GM21528 (cell line): ENCODE data around the gene ASPG.

Experiments used
- ATAC-seq: cut with Tn5 transposase; IDR thresholded peaks from one replicate; pipeline ENCODE4 v1.9.1; 2021; ENCODE audit warnings: mild to moderate bottlenecking, moderate library complexity; ENCODE audit not compliant: unreplicated experiment, low FRiP score

Gene ASPG

DNA sequence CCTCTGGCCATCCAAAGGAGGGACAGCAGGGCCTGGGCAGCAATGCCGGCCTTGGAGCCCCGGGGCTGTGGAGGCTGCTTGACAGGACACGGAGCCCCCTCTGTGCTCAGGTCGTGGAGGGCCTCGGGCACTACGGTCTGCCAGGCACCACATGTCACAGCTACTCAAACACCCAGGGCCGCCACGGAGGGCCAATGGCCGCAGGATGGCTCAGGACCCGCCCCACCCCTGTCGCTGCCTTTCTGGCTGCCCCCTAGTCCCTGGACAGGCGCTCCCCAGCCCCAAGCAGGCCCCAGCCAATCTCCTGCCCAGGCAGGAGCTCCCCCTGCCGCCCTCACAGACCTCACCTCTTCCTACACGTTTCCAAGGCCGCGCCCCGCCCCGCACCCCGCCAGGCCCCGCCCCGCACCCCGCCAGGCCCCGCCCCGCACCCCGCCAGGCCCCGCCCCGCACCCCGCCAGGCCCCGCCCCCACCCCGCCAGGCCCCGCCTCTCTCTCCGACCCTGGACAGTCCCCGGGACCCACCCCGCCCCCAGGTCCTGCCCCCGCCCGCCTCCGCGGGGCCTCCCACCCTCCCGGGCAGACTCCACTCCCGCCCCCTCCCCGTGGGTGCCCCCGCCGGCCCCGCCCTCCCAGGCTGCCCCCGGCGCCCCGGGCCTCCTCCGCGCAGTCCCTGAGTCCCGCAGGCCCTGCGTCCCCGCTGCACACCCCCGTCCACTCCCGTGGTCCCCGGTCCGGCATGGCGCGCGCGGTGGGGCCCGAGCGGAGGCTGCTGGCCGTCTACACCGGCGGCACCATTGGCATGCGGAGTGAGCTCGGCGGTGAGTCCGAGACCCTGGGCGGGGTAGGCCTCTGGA, at the start of gene ASPG:
TSS of gene ASPG (plus strand) at position 669 of the 857 bp plus-strand sequence. CDS start at position 740, 71 bp downstream.
- ATAC-seq, result no peak

GRCh38 chr14:104036212-104036611, 49.3 kb upstream of the ASPG start:
- no peak for ATAC-seq

DNA sequence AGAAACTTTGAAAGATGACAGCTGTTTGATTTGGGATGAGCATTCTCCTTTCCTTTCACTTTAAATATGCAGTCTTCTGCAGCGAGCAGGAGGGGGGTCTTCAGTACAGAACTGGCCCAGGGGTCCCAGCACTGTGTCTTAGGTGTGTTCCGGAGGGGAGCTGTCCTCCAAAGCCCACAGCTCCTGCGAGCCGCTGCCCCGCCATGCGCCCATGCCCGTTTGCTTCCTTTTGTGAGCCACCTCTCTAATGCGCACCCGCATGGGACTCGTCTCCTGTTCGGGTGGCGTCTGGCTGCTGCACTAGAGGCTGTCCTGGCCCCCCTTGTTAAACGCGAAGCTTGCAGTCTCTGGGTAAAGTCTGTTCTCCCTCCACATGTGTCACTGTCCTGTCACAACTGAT, 48.4 kb upstream of the ASPG start:
- ATAC-seq, result no peak

- ATAC-seq, result no peak
These were observed 47.6 kb upstream of the ASPG start for GRCh38 chr14:104037903-104038302.

DNA sequence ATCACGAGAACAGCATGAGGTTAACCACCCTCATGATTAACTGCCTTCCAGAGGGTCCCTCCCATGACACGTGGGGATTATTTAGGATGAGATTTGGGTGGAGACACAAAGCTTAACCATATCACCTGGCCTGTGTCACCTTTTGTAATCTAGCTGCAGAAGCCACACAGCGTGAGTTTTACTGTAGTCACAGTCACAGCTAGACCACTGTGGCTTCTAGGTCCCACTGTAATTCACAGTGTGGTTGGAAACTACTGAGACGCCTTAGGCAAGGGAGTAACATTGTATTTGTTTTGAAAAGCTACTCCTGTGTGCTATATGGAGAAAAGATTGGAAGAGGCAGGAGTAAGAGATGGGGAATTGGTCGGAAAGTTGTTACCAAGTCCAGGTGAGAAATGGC, 46.3 kb upstream of the ASPG start:
- ATAC-seq, result no peak

DNA sequence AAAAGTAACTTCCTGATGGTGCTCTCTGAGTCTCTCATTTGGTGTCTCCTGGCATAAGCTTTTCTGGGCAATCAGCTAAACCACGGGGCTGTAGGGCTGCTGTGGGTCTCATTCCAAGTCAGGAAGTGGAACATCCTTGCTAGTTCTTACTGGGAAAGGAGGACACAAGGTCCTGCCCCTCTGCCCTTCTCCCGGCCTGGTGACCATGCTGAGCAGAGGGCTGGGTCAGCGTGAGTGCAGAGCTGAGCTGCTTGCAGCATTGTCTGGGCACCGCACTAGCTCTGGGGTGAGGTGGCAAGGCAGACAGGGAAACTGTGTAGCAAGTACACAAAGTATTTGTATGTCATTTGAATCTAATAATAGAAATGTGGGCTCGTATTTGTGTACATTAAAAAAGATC, 45.0 kb upstream of the ASPG start:
- ATAC-seq, result no peak

DNA sequence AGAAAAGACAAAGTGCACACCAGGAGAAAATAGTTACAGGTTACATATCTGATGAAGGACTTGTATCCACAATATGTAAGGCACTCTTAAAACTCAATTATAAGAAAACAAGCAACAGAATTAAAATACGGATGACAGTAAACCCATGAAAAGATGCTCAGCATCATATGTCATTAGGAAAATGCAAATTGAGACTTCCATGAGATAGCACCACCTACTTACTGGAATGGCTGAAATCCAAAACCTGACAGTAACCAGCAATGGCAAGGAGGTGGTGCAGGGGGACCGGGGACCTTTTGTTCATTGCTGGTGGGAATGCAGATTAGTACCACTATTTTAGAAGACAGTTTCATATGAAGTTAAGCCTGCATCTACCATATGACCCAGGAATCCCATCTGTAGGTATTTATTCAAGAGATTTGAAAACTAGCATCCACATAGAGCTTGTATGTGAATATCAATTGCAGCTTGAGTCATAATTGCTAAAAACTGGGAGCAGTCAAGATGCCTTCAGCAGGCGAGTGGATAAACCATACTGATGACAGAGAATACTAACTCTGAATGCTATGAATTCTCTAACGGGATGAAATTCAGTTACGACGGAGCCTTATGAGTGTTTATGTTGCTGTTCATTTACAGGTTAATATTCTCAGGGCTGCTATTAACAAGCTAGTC, 43.9 kb upstream of the ASPG start:
- ATAC-seq, result no peak

GRCh38 chr14:104044016-104044415, 41.5 kb upstream of the ASPG start:
- ATAC-seq, result no peak

- ATAC-seq, result no peak
These were observed 37.7 kb upstream of the ASPG start for GRCh38 chr14:104047761-104048160.

DNA sequence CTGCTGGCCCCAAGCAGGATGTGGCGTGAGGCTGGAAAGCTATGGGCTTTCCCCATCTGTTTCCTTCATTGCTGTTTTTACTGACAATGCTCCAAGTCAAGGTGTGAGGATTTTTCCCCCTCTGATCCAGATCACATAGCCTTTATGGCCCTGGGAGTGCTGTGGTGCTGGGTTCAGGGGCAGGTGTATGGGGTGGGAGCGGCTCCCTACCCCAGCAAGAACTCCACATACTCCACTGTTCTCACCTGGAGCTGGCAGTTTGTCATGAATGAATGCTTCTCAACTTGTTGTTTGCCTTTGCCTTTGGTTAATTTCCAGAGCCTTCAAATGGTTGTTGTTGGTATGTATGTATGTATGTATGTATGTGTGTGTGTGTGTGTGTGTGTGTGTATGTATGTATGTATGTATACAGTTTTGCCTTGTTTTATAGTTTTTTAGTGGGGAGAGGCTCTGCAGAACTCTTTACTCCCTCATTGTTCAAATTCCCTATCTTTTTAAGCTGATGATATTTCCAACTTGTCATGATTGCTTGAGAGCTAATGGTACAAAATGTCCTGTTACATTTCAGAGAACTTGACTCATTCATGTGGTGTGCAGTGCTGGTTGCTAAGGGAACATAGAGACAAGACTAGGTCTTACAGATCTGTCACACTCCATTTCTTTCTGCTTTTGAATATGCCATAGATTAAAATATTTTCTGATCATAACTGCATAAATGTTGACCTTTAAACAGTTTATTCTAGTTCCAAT, 36.6 kb upstream of the ASPG start:
- no peak for ATAC-seq

DNA sequence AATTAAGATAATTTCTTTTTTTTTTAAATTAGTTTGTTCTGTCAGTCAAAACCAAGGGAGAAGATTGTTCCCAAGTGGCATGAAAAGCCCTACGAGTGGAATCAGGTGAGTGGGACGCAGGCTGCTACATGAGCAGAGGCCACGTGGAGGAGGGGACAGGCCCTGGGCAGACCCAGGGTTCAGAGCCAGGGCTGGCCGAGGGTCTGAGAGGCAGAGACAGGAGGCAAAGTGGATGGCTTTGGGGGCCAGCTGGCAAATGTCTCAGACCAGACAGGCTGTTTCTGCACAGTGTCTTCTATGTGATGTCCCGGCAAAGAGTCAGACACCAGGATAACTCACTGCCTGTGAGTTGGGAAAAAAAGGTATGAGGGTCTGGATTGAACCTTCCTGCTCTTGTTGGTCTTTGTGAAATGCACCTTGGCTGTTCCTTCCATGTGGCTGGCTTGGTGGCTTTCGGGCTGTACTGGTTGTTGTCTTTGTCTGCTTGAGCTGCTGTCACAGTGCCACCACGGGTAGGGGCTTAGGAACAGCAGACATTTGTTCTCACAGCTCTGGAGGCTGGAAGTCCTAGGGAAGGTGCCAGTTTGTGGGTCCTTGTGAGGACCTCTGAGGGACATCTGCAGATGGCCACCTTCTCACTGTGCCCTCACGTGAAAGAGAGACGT, 35.8 kb upstream of the ASPG start:
- no peak for ATAC-seq

GRCh38 chr14:104051092-104051813, 34.2 kb upstream of the ASPG start:
- ATAC-seq, result no peak

DNA sequence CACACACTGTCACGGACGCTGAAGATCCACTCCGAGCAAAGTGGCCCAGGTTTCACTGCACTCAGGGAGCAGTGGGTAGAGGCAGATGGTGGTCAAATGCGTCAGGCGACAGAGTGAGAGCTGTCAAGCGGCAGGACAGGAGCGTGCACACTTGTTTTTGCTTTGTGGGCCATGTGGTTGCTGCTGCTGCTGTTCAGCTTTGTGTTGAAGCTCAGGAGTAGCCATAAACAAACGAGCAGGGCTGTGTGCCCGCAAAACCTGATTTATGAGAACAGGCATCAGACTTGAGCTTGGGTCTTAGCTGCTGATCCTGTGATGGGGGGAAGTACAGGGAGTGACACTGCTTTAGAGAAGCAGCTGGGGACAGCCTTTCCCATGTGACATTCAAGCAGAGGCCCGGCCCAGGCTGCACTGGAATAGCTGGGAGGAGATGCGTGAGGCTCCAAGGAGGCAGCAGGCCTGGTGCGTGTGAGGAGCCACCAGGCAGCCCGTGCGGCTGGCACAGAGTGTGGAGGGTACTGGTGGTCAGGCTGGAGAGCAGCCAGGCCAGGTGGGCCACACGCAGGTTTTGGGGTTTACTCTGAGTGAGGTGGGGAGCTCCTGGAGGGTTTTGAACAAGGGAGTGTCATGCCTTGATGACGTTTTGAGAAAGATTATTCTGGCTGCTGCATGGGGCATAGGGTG, 31.1 kb upstream of the ASPG start:
- no peak for ATAC-seq

- ATAC-seq, result no peak
These were observed 23.2 kb upstream of the ASPG start for GRCh38 chr14:104062281-104062680.

GRCh38 chr14:104064003-104064402, 21.5 kb upstream of the ASPG start:
- no peak for ATAC-seq

GRCh38 chr14:104066279-104066678, 19.2 kb upstream of the ASPG start:
- no peak for ATAC-seq

GRCh38 chr14:104066719-104067295, 18.7 kb upstream of the ASPG start:
- ATAC-seq, result no peak

- ATAC-seq, result no peak
These were observed 16.0 kb upstream of the ASPG start for GRCh38 chr14:104069541-104069940.

- ATAC-seq, result no peak
These were observed 12.9 kb upstream of the ASPG start for GRCh38 chr14:104072586-104072985.
